Endothelial cell of umbilical vein (primary cell): ENCODE data around the gene ANKRD33B. TPM values are rescaled to one million over a fixed set of nuclear protein-coding genes. Genes with fewer than 3 reads are reported as not detected.

ENCODE experiments used
- BruUV-seq: library from RNA; stranded (reverse); fragments of 400-500 nt; replicated peaks from 2 replicates; lab custom pipeline; 2021; lab: Mats Ljungman, UMichigan
- CTCF ChIA-PET: fragments of 300-600, 350-600 bp; sonication (Branson Sonifier 250); formaldehyde crosslinking; loops from one replicate; lab custom pipeline; 2021; ENCODE audit warnings: antibody characterized with exemption, inconsistent platforms; lab: Charles Lee
- POLR2A ChIA-PET: fragments of 300-600, 350-600 bp; sonication (Branson Sonifier 250); formaldehyde crosslinking; loops from one replicate; lab custom pipeline; 2021; ENCODE audit warnings: antibody characterized with exemption, inconsistent platforms; lab: Charles Lee
- DNase-seq: peaks from one replicate; pipeline ENCODE4 v3.0.0-alpha.2; 2011; ENCODE audit warnings: low read depth, low spot score
- FAIRE-seq: peaks from 2 replicates; lab custom pipeline; 2011; peaks lifted over from hg19 to GRCh38; lab: Jason Lieb, UNC
- H2AFZ ChIP-seq: 2 replicates; pipeline ENCODE4 v1.6.0; 2012; ENCODE audit warnings: low read depth, low read length, control low read depth, inconsistent platforms
- H3K27ac ChIP-seq: 2 replicates; pipeline ENCODE4 v1.5.1; 2011; ENCODE audit warnings: low read depth, mild to moderate bottlenecking, control low read depth, low read length, moderate library complexity; ENCODE audit not compliant: insufficient read depth
- H3K27me3 ChIP-seq, 2 experiments: 2 replicates each; pipeline versions ENCODE4 v1.6.0 to v1.6.1; 2011; ENCODE audit warnings: low read length in 2 of 2, mixed read lengths in 1 of 2; ENCODE audit not compliant: control insufficient read depth in 2 of 2, insufficient read depth in 2 of 2
- H3K36me3 ChIP-seq, 2 experiments: 2 replicates in 1 of 2; 3 replicates in 1 of 2; pipeline ENCODE4 v1.5.1; 2011; ENCODE audit warnings: low read length in 2 of 2, mild to moderate bottlenecking in 1 of 2, moderate library complexity in 1 of 2; ENCODE audit not compliant: control insufficient read depth in 2 of 2, insufficient read depth in 2 of 2; ENCODE audit errors: extremely low read depth in 1 of 2
- H3K4me1 ChIP-seq: 3 replicates; pipeline ENCODE4 v1.5.1; 2011; ENCODE audit warnings: mild to moderate bottlenecking, low read length; ENCODE audit not compliant: control insufficient read depth, insufficient read depth; ENCODE audit errors: extremely low read depth
- H3K4me2 ChIP-seq: 2 replicates; pipeline ENCODE4 v1.6.1; 2011; ENCODE audit warnings: low read length, control low read depth, mixed read lengths; ENCODE audit not compliant: insufficient read depth
- H3K4me3 ChIP-seq, 3 experiments: fragments of 200-600 bp in 1 of 3; sonication (generic), shearing (Covaris generic) in 1 of 3; replicated peaks in 1 of 3; 2 replicates each; pipeline ENCODE4 v1.5.1; 2011 to 2016; ENCODE audit warnings: control low read depth in 3 of 3, low read length in 3 of 3, mild to moderate bottlenecking in 2 of 3, inconsistent platforms in 1 of 3, low read depth in 1 of 3, moderate library complexity in 1 of 3; ENCODE audit not compliant: insufficient read depth in 1 of 3
- H3K79me2 ChIP-seq: 2 replicates; pipeline ENCODE4 v1.6.0; 2012; ENCODE audit warnings: low read length, inconsistent platforms; ENCODE audit not compliant: control insufficient read depth, insufficient read depth
- H3K9ac ChIP-seq: replicated peaks from 2 replicates; pipeline ENCODE3; 2011; ENCODE audit warnings: low read length, control low read depth; ENCODE audit not compliant: insufficient read depth; ENCODE audit errors: extremely low read depth
- H3K9me1 ChIP-seq: replicated peaks from 3 replicates; pipeline ENCODE4 v1.6.0; 2011; ENCODE audit warnings: mild to moderate bottlenecking, low read length; ENCODE audit not compliant: control insufficient read depth, insufficient read depth; ENCODE audit errors: extremely low read depth
- H3K9me3 ChIP-seq: replicated peaks from 2 replicates; pipeline ENCODE4 v1.5.1; 2012; ENCODE audit warnings: low read length, inconsistent platforms; ENCODE audit not compliant: control insufficient read depth, insufficient read depth
- H4K20me1 ChIP-seq: replicated peaks from 2 replicates; pipeline ENCODE3; 2011; ENCODE audit warnings: mild to moderate bottlenecking, low read length; ENCODE audit not compliant: control insufficient read depth, insufficient read depth; ENCODE audit errors: extremely low read depth
- CTCF ChIP-seq, 2 donors: IDR thresholded peaks; 1 replicate in 1 of 2; 2 replicates in 1 of 2; pipeline ENCODE4 v1.5.1; 2011; ENCODE audit warnings: low read length in 2 of 2, mild to moderate bottlenecking in 2 of 2, moderate library complexity in 2 of 2, control low read depth in 1 of 2, inconsistent platforms in 1 of 2, low read depth in 1 of 2; ENCODE audit not compliant: insufficient read depth in 1 of 2; ENCODE audit errors: extremely low read depth in 1 of 2
- EZH2 ChIP-seq: IDR thresholded peaks from 2 replicates; pipeline ENCODE4 v1.6.1; 2012; ENCODE audit warnings: borderline replicate concordance, low read depth, mild to moderate bottlenecking, moderate library complexity, low read length, inconsistent platforms; ENCODE audit not compliant: severe bottlenecking
- FOS ChIP-seq: IDR thresholded peaks from 2 replicates; pipeline ENCODE4 v1.6.1; 2011; ENCODE audit warnings: mild to moderate bottlenecking, low read length, moderate library complexity, borderline replicate concordance; ENCODE audit not compliant: insufficient read depth
- GATA2 ChIP-seq: IDR thresholded peaks from 2 replicates; pipeline ENCODE4 v1.7.0; 2011; ENCODE audit warnings: low read depth, mild to moderate bottlenecking, moderate library complexity, mixed read lengths, low read length; ENCODE audit not compliant: insufficient read length, insufficient read depth
- JUN ChIP-seq: IDR thresholded peaks from 2 replicates; pipeline ENCODE4 v1.6.1; 2011; ENCODE audit warnings: borderline replicate concordance, low read depth; ENCODE audit not compliant: insufficient read length, insufficient read depth
- MAX ChIP-seq: IDR thresholded peaks from 2 replicates; pipeline ENCODE4 v1.6.1; 2011; ENCODE audit not compliant: insufficient read depth, insufficient read length
- MYC ChIP-seq: IDR thresholded peaks from one replicate; pipeline ENCODE4 v1.6.1; 2011; ENCODE audit warnings: mild to moderate bottlenecking, low read depth, low read length
- POLR2A ChIP-seq: IDR thresholded peaks from 2 replicates; pipeline ENCODE4 v1.6.1; 2012; ENCODE audit warnings: low read depth, mild to moderate bottlenecking, control low read depth, low read length
- POLR2AphosphoS5 ChIP-seq: IDR thresholded peaks from 2 replicates; pipeline ENCODE4 v1.6.1; 2012; ENCODE audit warnings: low read depth, mild to moderate bottlenecking, control low read depth, low read length, moderate library complexity; ENCODE audit not compliant: insufficient read depth
- dilution Hi-C: fragments of 300-500 bp; cut with MboI; formaldehyde crosslinking; loops from one replicate; pipeline ENCODE4 v1.15.0; 2019; ENCODE audit warnings: low sequenced_read_pairs; ENCODE audit not compliant: extremely low pct_ligation_motif_present
- intact Hi-C: fragments of 100-400 bp; cut with micrococcal nuclease; formaldehyde crosslinking; loops from one replicate; pipeline ENCODE4 v1.10.0; 2022
- polyA plus RNA-seq, 4 experiments: library from polyadenylated mRNA; depleted of rRNA in 3 of 4; stranded (reverse) in 3 of 4; unstranded in 1 of 4; fragments of >200 nt; gene quantifications; 2 replicates each; pipeline versions ENCODE4 v1.2.1 to v1.2.3, GENCODE V29; 2011 to 2012; ENCODE audit warnings: missing spikeins in 1 of 4
- total RNA-seq: library from RNA; stranded (reverse); gene quantifications from 2 replicates; pipeline ENCODE4 v1.2.3, GENCODE V29; 2021

The ANKRD33B gene
- total and polyA plus RNA-seq, 2 donors (not counting 3 experiments of a cell fraction or from before 2014, with no cell fraction given), result 2.4 to 5.4 TPM

- dilution Hi-C loops (no loop called here), intact Hi-C loops (no loop called here)
- Histone ChIP-seq H3K4me1 (no peaks in the 10 kb centered on the region), H4K20me1 (no peaks in the 10 kb centered on the region), H3K4me3 (no peak overlapping the region), H3K27me3 (peaks cover 4 to 7% of the 10 kb centered on the region in 2 experiments), H3K9ac (no peak overlapping the region), H3K4me2 (no peak overlapping the region), H3K27ac (no peak overlapping the region), H3K36me3 (no peaks in the 10 kb centered on the region), H3K9me1 (no peaks in the 10 kb centered on the region), H3K79me2 (no peaks in the 10 kb centered on the region), H2AFZ (no peak overlapping the region), H3K9me3 (no peaks in the 10 kb centered on the region)
- POLR2A ChIA-PET, result no interaction called here
- DNase-seq (no peak), FAIRE-seq (no peak)
- TF ChIP-seq MYC, result no peak
- no peak for TF ChIP-seq JUN
- no peak for TF ChIP-seq FOS
- no peak for TF ChIP-seq POLR2AphosphoS5
- TF ChIP-seq GATA2, result no peak
- no TSS peak for BruUV-seq
- CTCF ChIA-PET, result interaction anchor here (1.0 kb wide), 1 partner anchor 39 kb away, joined by 4 read pairs; no protein-coding TSS in a partner anchor
Measured at GRCh38 chr5:10666531-10667299, 102.8 kb downstream of the ANKRD33B start.

- CTCF ChIA-PET, result no interaction called here
- dilution Hi-C loops, result no loop called here
- peaks cover 4 to 7% of the 10 kb centered on the region in 2 experiments for H3K27me3 ChIP-seq
- FAIRE-seq (no peak), DNase-seq (no peak)
- TF ChIP-seq CTCF (IDR thresholded peaks at IDR 0.05; ENCODE audit: extremely low read depth in 1 of 2, insufficient read depth in 1 of 2, low read depth in 1 of 2, low read length in 2 of 2), result no peak
- TF ChIP-seq POLR2AphosphoS5, result no peak
- no peak for TF ChIP-seq POLR2A
- no peak for TF ChIP-seq FOS
- TF ChIP-seq MAX, result no peak
- TF ChIP-seq GATA2, result no peak
- TF ChIP-seq MYC, result no peak
- TF ChIP-seq JUN, result no peak
- TF ChIP-seq EZH2, result no peak
- no peak overlapping the region for H3K4me2 ChIP-seq
- H4K20me1 ChIP-seq, result no peaks in the 10 kb centered on the region
- no peaks in the 10 kb centered on the region for H3K4me1 ChIP-seq
- H3K27ac ChIP-seq, result no peak overlapping the region
- POLR2A ChIA-PET, result no interaction called here
- H3K9me3 ChIP-seq, result no peaks in the 10 kb centered on the region
- no peaks in the 10 kb centered on the region for H3K79me2 ChIP-seq
- H3K36me3 ChIP-seq, result no peaks in the 10 kb centered on the region
- intact Hi-C loops, result no loop called here
- BruUV-seq, result no TSS peak
- H3K9me1 ChIP-seq, result no peaks in the 10 kb centered on the region
- H2AFZ ChIP-seq, result no peak overlapping the region
- H3K4me3 ChIP-seq, result no peak overlapping the region
- H3K9ac ChIP-seq, result no peak overlapping the region
Measured at GRCh38 chr5:10667431-10668057, 103.7 kb downstream of the ANKRD33B start.
